WTC11 (cell line): Measurements from ENCODE around the gene GPRC5B. TPM values are rescaled to one million over a fixed set of nuclear protein-coding genes. Genes with fewer than 3 reads are reported as not detected.

Source experiments
- ATAC-seq: fragments of 200-7000 bp; cut with Tn5 transposase; 2 replicates; pipeline ENCODE4 v1.10.0; 2021; ENCODE audit warnings: mild to moderate bottlenecking, moderate library complexity
- CTCF ChIA-PET: fragments of 300-600 bp; sonication (Branson Sonifier 250); formaldehyde crosslinking; loops from one replicate; lab custom pipeline; 2021; ENCODE audit warnings: antibody characterized with exemption; lab: Charles Lee
- POLR2A ChIA-PET: fragments of 350-600 bp; sonication (Branson Sonifier 250); formaldehyde crosslinking; loops from one replicate; lab custom pipeline; 2021; ENCODE audit warnings: antibody characterized with exemption; lab: Charles Lee
- DNase-seq: peaks from one replicate; pipeline ENCODE4 v3.0.0; 2021; ENCODE audit warnings: low spot score
- H3K27ac Mint-ChIP-seq: 2 replicates; pipeline ENCODE4 v1.8.0; 2021; ENCODE audit warnings: mixed read lengths
- H3K27me3 Mint-ChIP-seq: 2 replicates; pipeline ENCODE4 v1.8.0; 2021; ENCODE audit warnings: low read depth, mild to moderate bottlenecking, moderate library complexity, mixed read lengths
- H3K36me3 Mint-ChIP-seq: 2 replicates; pipeline ENCODE4 v1.8.0; 2021; ENCODE audit warnings: mixed read lengths
- H3K4me1 Mint-ChIP-seq: 2 replicates; pipeline ENCODE4 v1.8.0; 2022; ENCODE audit warnings: mixed read lengths
- H3K4me3 Mint-ChIP-seq: 2 replicates; pipeline ENCODE4 v1.8.0; 2021; ENCODE audit warnings: mild to moderate bottlenecking, moderate library complexity, mixed read lengths
- H3K9me3 Mint-ChIP-seq: 2 replicates; pipeline ENCODE4 v1.8.0; 2021; ENCODE audit warnings: mixed read lengths
- CTCF ChIP-seq: fragments of 200-600 bp; IDR thresholded peaks from 2 replicates; pipeline ENCODE4 v1.8.0; 2022; ENCODE audit warnings: antibody characterized with exemption
- EMX1 ChIP-seq: fragments of 250-450 bp; sonication (Bioruptor Pico); IDR thresholded peaks from 2 replicates; pipeline ENCODE4 v1.8.0; 2021; ENCODE audit warnings: mild to moderate bottlenecking
- GABPB1 ChIP-seq: sonication (generic); formaldehyde crosslinking; IDR thresholded peaks from 2 replicates; pipeline ENCODE4 v1.8.1; 2023; ENCODE audit warnings: mild to moderate bottlenecking, missing genetic modification reagents
- MXD4 ChIP-seq: fragments of 250-450 bp; sonication (Bioruptor Pico); IDR thresholded peaks from 2 replicates; pipeline ENCODE4 v1.8.0; 2021; ENCODE audit warnings: mild to moderate bottlenecking, moderate library complexity, borderline replicate concordance
- PRRX2 ChIP-seq: fragments of 250-450 bp; sonication (Bioruptor Pico); IDR thresholded peaks from 2 replicates; pipeline ENCODE4 v1.8.0; 2021; ENCODE audit warnings: mild to moderate bottlenecking
- RELA ChIP-seq: sonication (generic); formaldehyde crosslinking; IDR thresholded peaks from 2 replicates; pipeline ENCODE4 v1.8.1; 2022; ENCODE audit warnings: missing genetic modification reagents, mild to moderate bottlenecking, borderline replicate concordance
- SMAD3 ChIP-seq: sonication (generic); formaldehyde crosslinking; IDR thresholded peaks from 2 replicates; pipeline ENCODE4 v1.8.0; 2022; ENCODE audit warnings: missing genetic modification reagents, mild to moderate bottlenecking, borderline replicate concordance
- ZBTB21 ChIP-seq: sonication (generic); formaldehyde crosslinking; IDR thresholded peaks from 2 replicates; pipeline ENCODE4 v1.8.1; 2023; ENCODE audit warnings: mild to moderate bottlenecking, missing genetic modification reagents, borderline replicate concordance
- ZBTB43 ChIP-seq: sonication (generic); formaldehyde crosslinking; IDR thresholded peaks from 2 replicates; pipeline ENCODE4 v1.8.1; 2023; ENCODE audit warnings: mild to moderate bottlenecking, missing genetic modification reagents
- ZNF138 ChIP-seq: sonication (generic); formaldehyde crosslinking; conservative IDR thresholded peaks from 2 replicates; pipeline ENCODE4 v1.8.1; 2022; ENCODE audit warnings: mild to moderate bottlenecking, moderate library complexity, missing genetic modification reagents
- ZNF219 ChIP-seq: sonication (generic); formaldehyde crosslinking; IDR thresholded peaks from 2 replicates; pipeline ENCODE4 v1.8.0; 2023; ENCODE audit warnings: missing genetic modification reagents, mild to moderate bottlenecking, borderline replicate concordance
- ZNF232 ChIP-seq: sonication (generic); formaldehyde crosslinking; IDR thresholded peaks from 2 replicates; pipeline ENCODE4 v1.8.0; 2022; ENCODE audit warnings: mild to moderate bottlenecking, missing genetic modification reagents
- ZNF263 ChIP-seq: sonication (generic); formaldehyde crosslinking; IDR thresholded peaks from 2 replicates; pipeline ENCODE4 v1.8.1; 2022; ENCODE audit warnings: low read depth, mild to moderate bottlenecking, moderate library complexity, missing genetic modification reagents
- ZNF416 ChIP-seq: fragments of 250-450 bp; sonication (Bioruptor Pico); IDR thresholded peaks from 2 replicates; pipeline ENCODE4 v1.9.0; 2021; ENCODE audit warnings: mild to moderate bottlenecking, inconsistent platforms
- ZNF532 ChIP-seq: fragments of 250-450 bp; sonication (Bioruptor Pico); IDR thresholded peaks from 2 replicates; pipeline ENCODE4 v1.9.0; 2021; ENCODE audit warnings: mild to moderate bottlenecking, borderline replicate concordance
- total RNA-seq: library from RNA; stranded (reverse); gene quantifications from 3 replicates; pipeline ENCODE4 v1.2.3, GENCODE V29; 2021

The GPRC5B gene
- total RNA-seq, 1 experiment from 2014 or later: 104 TPM

- Mint-ChIP-seq H3K9me3 (peaks cover 35% of the 10 kb centered on the region), H3K36me3 (peaks cover 37% of the 10 kb centered on the region), H3K27ac (peak overlapping the region; percentile 32; the same call in 1 of the 2 replicates), H3K27me3 (peaks cover 2% of the 10 kb centered on the region; the same call in 1 of the 2 replicates), H3K4me3 (no peak overlapping the region), H3K4me1 (peaks cover 18% of the 10 kb centered on the region)
- DNase-seq (no peak), ATAC-seq (no peak)
- ChIA-PET POLR2A (no interaction called here), CTCF (no interaction called here)
- TF ChIP-seq ZNF416 (CRISPR knock-in tag) (no peak), ZNF219 (CRISPR knock-in tag) (no peak), CTCF (no peak), SMAD3 (CRISPR knock-in tag) (no peak), RELA (no peak), EMX1 (CRISPR knock-in tag) (no peak), ZNF138 (CRISPR knock-in tag) (no peak), PRRX2 (CRISPR knock-in tag) (no peak), ZNF532 (CRISPR knock-in tag) (no peak), ZBTB21 (no peak), ZNF263 (CRISPR knock-in tag) (no peak), GABPB1 (no peak), ZNF232 (CRISPR knock-in tag) (no peak), MXD4 (CRISPR knock-in tag) (no peak), ZBTB43 (no peak)
These were observed 76.5 kb downstream of the GPRC5B start for GRCh38 chr16:19808061-19808641.

Other genes with a start within 250 kb of the GPRC5B start
- 87.4 to 102 TPM (median 93.4 TPM) in 3 replicates for gene KNOP1, start 166.6 kb downstream of the GPRC5B start, total RNA-seq
- 5.2 to 6.0 TPM (median 5.8 TPM) in 3 replicates for gene IQCK, start 166.6 kb downstream of the GPRC5B start, total RNA-seq
- gene GPR139, start 189.0 kb upstream of the GPRC5B start, total RNA-seq: 0.48 to 0.55 TPM (median 0.55 TPM) in 3 replicates